ENCODE results near the gene SLC12A6.
"Not testable (repeated sequence)": the region's sequence is repeated elsewhere in the genome, so short reads cannot be mapped to it uniquely, and the experiment has no call there.

SLC12A6 gene

DNA sequence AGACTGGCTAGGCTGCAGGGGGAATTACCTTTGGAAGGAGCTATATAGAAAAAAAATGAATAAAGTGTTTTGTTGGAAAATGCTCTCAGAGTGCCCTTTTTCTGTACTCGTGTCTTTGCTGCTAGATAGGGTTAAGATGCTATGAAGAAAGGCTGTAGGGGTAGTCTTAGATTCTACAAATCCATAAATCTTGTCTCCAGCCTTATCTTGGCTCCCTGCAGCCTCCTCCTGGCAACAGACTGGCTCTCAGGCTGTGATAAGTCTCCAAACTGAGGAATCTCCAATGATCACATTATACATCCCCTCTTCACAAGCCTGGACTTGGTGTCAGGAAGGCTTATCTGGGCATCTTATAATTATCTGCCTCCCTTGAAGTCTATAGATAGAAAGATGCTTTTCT lies 20.1 kb upstream of the SLC12A6 start:
- DNase-seq (ENCODE audit: low spot score): no peak

DNA sequence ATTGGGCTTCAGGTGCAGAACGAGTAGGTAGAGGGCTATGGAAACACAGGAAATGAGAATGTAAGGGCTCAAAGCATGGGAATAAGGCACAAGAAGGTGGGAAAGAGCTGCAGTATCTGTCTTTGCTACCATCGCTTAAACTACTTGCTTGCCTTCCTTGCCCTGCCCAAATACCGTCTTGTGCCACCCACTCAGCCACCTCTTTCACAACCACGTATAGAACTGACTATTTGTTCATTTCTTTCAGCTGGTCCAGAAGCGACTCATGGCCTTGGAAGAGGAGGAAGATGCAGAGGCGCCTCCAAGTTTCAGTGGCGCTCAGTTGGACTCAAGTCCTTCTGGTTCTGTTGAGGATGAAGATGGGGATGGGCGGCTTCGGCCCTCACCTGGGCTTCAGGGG lies 17.7 kb upstream of the SLC12A6 start:
- DNase-seq (ENCODE audit: low spot score): no peak

DNA sequence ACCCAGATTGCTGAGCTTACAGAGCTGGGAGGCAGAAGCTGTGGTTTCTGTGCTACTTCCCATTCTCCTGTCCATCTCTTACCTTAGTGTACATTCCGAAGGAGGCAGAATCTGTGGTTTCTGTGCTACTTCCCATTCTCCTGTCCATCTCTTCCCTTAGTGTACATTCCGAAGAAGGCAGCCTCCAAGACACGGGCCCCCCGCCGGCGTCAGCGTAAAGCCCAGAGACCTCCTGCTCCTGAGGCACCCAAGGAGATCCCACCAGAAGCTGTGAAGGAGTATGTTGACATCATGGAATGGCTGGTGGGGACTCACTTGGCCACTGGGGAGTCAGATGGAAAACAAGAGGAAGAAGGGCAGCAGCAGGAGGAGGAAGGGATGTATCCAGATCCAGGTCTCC lies 16.7 kb upstream of the SLC12A6 start:
- no peak for DNase-seq (ENCODE audit: low spot score)

DNA sequence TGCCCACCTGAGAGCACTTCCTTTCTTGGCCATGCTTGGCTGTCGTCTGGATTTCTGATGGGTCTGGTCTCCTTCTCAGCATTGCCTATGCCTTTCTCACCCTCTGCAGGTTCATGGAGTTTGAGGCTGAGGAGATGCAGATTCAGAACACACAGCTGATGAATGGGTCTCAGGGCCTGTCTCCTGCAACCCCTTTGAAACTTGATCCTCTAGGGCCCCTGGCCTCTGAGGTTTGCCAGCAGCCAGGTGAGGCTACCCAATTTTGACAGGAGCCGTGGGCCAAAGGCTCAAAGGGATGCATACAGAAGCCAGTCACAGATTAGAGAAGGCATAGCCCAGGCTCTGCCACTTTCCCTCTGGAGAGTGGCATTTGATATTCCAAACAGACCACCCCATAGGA lies 16.0 kb upstream of the SLC12A6 start:
- no peak for DNase-seq (ENCODE audit: low spot score)

DNA sequence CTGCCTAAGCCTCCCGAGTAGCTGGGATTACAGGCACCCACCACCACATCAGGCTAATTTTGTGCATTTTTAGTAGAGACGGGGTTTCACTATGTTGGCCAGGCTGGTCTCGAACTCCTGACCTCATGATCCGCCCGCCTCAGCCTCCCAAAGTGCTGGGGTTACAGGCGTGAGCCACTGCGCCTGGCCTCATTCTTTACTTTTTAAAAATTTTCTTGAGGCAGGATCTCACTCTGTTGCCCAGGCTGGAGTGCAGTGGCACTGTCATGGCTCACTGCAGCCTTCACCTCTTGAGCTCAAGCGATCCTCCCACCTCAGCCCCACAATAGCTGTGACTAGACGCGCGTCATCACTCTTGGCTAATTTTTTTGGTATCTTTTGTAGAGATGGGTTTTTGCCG lies 15.4 kb upstream of the SLC12A6 start:
- not testable (repeated sequence) for DNase-seq (ENCODE audit: low spot score)

DNA sequence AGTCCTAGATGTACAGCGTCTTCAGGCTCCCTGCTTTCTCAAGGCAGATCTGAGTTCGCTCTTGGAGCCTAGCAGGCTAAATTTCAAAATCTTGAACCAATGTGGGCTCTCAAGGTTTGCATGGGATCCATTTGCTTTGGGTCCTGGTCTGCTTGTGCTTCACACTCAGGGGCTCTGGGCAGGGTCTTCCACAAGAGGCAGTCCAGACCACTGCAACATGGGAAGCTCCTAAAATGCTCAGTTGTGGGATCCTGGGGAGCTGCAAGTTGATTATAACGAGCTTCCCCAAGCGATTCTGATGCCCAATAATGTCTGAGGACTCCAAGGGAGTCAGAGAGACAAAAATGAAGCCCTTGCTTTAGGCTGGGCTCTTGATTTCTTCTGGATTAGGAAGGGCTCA lies 12.2 kb upstream of the SLC12A6 start:
- no peak for DNase-seq (ENCODE audit: low spot score)

DNA sequence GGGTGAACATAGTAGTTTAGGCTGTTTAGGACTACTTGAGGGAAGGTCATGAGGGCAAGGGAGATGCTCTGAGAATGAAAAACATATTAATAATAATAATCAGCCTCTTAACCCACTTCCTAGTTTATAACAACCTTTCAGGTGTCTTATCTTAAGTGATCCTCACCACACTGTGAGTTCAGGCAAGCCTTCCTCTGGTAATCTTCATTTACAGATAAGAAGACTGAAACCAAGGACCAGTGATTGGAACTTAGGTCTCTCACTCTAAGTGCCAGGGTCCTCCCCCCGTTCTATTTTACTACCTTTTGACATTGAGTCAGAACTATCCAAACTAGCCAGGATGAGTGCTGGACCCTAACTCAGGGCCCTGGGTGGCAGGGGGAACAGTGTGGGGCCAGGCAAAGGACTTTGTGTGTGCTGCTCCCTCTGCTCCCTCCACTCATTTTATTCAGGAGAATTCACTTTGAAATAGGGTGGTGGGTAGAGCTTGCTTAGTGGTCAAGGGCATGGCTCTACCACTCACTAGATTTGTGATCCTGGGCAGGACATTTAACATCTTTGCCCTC lies 11.2 kb upstream of the SLC12A6 start:
- no peak for DNase-seq (ENCODE audit: low spot score)

DNA sequence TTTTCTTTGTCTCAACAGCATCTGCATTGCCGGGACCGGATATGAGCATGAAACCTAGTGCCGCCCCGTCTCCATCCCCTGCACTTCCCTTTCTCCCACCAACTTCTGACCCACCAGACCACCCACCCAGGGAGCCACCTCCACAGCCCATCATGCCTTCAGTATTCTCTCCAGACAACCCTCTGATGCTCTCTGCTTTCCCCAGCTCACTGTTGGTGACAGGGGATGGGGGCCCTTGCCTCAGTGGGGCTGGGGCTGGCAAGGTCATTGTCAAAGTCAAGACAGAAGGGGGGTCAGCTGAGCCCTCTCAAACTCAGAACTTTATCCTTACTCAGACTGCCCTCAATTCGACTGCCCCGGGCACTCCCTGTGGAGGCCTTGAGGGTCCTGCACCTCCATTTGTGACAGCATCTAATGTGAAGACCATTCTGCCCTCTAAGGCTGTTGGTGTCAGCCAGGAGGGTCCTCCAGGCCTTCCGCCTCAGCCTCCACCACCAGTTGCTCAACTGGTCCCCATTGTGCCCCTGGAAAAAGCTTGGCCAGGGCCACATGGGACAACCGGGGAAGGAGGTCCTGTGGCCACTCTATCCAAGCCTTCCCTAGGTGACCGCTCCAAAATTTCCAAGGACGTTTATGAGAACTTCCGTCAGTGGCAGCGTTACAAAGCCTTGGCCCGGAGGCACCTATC lies 10.5 kb upstream of the SLC12A6 start:
- DNase-seq (ENCODE audit: low spot score): no peak

DNA sequence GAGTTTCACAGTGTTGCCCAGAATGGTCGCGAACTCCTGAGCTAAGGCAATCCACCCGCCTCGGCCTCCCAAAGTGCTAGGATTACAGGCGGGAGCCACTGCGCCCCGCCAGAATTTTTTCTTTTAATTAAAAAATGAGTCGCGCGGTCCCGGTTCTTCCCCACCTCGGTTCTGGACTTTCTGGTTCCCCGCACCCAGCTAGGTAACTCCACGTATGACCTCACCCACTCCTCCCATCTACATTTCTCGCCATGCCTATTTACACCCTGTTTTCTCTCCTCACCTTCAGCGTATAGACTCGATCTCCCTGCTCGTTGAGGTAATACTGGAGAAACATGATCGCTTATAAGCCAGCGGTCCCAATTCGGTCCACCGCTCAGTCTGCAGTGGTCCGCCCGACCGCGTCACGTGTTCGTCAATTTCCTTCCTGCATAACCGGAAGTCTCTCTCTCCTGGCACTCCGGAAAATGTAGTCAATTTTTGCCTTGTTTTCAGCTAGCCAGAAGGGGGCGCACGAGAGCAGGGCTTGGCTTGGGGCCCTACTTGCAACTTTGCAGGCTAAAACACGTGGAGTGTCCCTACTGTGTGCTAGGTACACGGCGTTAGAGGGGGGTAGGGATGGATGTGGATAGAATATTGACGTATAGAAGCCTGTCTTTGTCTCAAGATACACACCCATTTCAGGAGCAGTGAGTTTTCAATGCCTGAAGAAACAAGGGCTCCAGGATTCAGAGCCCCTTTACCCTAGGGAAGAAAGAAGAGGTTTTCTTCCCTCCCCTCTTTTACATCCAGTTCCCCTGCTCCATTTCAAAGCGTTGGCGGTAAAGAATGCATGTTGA lies 5.4 kb upstream of the SLC12A6 start, which contains the start of the genes NOP10 and NUTM1:
Gene NOP10, minus strand, starts transcription at position 400 of the 839 bp plus-strand sequence. Its CDS starts 63 bp downstream, at position 337.
Gene NUTM1, plus strand, starts transcription at position 579 of the 839 bp plus-strand sequence. CDS start 382 bp downstream, outside the sequence.
- DNase-seq (ENCODE audit: low spot score): peak; percentile 89

DNA sequence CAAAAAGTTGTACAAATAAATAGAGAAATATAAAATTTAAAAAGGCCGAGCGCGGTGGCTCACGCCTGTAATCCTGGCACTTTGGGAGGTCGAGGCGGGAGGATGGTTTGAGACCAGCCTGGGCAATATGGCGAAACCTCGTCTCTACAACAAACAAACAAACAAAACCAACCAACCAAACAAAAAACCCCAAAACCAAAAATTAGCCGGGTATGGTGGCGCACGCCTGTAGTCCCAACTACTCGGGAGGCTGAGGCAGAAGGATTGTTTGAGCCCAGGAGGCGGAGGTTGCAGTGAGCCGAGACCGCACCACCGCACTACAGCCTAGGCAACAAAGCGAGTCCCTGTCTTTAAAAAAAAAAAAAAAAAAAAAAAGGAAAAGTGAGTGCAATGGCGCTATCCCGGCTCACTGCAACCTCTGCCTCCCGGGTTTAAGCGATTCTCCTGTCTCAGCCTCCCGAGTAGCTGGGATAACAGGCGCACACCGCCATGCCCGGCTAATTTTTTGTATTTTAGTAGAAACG lies 4.7 kb upstream of the SLC12A6 start:
- not testable (repeated sequence) for DNase-seq (ENCODE audit: low spot score)

DNA sequence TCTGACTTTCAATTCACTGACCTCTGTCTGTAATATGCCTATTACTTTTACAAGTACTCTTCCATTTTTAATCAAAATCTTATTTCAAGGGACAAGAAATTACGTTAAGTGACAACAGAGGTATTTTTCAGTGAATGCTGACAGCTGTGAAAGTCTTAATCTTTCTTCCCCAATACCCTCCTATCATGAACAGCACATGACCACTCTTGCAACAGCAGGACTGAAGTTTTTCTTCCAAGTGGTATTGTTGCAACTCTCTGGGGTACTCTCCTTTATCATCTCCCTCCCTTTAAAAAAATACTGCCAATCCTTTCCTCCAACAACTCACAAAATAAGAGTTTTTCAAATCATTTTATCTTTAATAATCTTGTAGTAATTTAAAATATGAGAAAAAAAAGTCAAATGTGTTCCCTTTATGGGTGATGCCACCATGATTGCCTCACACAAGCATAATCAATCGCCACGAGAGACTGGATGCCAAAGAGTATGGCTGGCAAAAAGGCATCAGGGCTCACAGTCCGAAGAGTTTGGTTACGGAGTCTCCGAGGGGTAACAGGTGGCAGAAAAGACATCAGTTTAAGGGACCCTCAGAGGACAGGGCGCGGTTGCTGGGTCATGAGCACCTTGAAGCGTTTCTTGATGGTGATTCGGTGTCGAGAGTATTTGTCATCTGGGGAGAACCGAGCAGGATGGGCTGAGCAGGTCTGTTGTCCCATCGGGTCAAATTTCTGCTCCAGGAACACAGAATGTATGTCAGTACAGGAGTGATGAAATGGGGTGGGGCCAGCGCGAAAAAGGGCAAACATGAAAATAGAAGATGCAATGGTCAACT lies 4.0 kb upstream of the SLC12A6 start:
- no peak for DNase-seq (ENCODE audit: low spot score)

DNA sequence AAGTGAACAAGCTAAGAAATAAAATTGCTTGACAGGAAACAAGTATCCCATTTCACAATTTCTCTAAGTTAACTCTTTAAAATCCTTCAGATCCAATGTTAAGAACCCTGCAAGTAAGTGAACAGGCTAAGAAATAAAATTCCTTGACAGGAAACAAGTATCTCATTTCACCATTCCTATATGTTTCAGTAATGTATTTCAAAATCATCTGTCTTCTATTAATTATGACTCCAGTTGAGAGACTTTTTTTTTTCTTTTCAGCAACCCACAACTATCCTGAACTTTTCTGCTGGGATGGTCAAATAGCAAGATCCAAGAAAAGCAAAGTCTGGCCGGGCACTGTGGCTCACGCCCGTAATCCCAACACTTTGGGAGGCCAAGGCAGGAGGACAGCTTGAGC lies 2.4 kb upstream of the SLC12A6 start:
- DNase-seq (ENCODE audit: low spot score): no peak

DNA sequence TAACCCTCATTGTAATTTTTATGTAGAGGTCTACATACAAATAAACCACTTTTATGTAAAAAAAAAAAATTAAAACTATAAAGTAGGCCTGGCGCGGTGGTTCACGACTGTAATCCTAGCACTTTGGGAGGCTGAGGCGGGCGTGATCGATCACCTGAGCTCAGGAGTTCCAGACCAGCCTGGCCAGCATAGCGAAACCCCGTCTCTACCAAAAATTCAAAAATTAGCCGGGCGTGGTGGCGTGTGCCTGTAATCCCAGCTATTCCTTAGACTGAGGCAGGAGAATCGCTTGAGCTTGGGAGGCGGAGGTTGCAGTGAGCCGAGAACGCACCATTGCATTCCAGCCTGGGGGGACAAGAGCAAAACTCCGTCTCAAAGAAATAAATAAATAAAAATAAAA lies 766 bp upstream of the SLC12A6 start:
- no peak for DNase-seq (ENCODE audit: low spot score)

DNA sequence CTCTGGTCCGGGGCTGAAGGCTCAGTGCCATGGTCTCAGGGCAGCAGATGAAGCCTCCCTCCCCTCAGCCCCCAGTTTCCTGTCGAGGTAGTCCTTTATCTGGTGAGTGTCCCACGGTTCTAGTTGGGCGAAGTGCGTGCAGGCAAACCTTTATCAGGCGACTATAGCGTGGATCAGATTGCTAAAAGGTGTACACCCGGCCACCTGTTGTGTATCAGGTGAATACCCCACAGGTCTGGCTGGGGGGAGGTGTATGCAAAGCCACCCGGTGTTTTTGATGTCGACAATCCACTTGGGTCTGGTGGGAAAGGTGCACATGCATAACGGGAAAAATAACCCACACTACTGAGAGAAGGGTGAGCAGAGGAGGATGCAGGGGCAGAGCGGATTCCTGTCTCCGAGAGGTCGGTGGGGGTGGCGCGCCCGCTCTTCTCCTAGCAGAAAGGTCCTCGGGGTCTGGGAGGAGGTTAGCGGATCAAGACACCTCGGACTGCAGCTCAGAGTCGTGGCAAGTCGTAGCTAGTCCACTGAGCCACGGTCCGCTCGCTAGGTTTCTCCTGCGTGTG lies 507 bp downstream of the SLC12A6 start:
- peak; percentile 17 for DNase-seq (ENCODE audit: low spot score)

DNA sequence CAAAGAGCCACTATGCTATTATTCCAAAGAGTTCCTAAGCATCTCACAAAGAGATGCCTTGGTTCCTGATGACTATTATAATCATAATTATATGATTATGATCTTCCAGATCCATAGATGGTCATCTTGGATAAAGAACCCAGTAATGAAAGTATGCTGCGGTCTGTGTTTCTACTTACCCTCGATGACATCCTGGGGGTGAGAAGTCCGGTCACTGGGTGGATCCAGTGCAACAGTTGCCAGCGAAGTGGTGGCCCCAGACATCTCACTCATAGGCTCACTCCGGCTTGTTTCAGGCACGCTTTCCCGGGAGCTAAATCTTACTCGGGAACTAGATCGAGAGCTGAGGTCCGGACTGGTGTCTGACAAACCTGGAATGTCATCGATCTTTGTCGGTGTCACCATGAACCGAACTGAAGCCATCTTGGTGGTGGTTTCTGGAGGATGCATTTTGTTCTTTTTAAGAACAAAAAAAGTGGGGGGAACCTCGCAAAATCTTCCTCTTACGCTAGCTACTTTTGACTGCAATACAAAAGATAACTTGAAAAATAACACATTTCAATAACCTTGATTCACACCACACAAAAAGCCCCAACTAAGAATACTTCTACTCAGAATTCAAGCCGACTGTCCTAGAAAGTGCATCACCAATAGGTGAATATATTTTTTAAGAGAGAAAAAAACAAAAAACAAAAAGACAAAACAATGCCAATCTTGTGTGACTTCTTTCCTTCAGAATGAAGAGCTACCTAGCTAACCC lies 1.2 kb downstream of the SLC12A6 start:
- DNase-seq (ENCODE audit: low spot score): no peak

DNA sequence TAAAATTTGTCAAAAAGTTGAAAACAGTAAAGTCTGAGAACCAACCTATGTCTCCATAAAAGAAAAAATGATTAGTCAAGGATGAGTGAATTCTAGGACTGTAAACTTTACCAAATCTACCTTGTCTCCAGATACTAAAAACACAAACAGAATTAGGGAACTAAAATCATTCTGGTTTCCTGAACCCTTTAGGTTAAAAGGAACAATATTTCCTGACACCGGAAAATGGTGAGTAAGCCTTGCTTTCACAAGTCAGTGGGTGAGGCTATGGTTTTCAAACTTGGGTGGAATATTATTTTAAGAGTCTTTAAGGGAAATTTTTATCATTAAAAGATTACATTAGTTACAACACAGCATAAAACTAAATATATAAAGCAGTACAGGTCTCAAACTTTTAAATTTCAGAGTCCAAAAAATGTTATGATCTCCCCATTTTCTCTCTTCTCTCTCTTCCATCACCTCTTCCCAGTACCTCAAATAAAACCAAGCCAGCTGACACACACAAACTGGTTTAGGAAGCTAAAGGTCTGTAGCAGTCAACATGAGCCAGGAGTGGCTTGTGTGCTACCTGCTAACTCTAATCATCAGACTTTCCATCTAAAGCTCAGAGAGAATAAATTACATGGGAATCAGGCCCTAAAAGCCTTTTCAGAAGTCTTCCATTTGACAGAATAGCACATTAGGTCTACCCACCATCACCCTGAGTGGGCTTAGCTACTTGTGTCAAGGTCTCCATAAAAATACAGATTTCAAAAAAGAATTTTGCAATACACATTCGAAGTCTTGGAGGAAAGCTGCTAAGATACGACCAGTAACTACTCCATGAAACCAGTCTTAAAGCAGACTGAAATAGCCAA lies 2.2 kb downstream of the SLC12A6 start:
- no peak for DNase-seq (ENCODE audit: low spot score)

DNA sequence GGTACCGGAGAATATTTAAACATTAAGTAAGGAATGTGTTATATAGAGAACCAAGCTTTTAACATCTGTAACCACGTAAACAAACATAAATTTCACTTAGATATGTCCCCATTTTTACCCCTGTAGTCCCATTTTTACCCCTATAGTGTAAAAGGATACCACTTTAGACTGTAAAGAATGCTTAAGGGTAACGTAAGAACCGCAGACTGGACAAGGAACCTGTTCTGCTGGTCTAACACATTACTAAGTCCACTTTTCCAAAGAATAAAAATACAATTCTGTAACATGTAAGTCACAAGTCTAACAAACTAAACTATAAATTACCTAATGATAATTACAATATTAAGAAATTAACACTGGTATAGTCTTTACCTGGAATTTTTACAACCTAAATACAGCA lies 2.9 kb downstream of the SLC12A6 start:
- no peak for DNase-seq (ENCODE audit: low spot score)

DNA sequence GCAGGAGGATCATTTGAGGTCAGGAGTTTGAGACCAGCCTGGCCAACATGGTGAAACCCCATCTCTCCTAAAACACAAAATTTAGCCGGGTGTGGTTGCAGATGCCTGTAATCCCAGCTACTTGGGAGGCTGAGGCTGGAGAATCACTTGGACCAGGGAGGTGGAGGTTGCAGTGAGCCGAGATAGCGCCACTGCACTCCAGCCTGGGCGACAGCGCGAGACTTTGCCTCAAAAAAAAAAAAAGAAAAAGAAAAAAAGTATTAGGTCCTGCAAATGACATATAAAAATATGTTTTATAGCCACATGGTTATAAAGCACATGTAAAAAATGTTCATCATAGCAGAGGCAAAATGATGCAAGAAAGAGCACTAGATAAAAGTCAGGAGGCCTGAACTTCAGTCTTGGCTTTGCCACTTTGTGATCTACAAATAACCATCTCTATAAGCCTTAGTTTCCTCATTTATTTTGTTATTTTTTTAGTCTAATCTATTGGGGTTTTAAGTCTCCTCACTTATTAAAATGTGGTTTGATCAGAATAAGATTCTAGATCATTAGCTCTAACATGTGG lies 4.9 kb downstream of the SLC12A6 start:
- no peak for DNase-seq (ENCODE audit: low spot score)

DNA sequence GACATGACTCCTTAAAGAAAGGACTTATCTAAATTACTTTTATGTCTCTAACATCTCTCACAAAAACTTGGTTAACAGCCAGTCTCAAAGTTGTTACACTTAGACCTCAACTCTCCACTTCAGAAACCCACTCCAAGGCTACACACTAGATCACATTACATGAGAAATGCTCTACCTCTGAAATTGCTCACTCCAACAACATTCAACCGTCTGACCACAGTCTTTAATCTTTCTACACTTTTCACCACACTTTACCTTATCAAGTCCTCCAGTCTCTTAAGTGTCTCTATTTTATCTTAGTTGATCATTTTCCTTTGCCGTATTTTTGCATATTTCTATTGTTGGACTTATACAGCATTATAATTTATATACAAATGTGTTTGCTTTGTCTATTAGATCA lies 5.8 kb downstream of the SLC12A6 start:
- DNase-seq (ENCODE audit: low spot score): no peak
